Lower leg skin (tissue), 3 donors: Measurements from ENCODE around the gene TADA2B.

Source experiments
- CTCF ChIP-seq, 3 donors: fragments of 450-650 bp; IDR thresholded peaks; one replicate each; pipeline ENCODE4 v1.5.1; 2016; ENCODE audit warnings: antibody characterized with exemption in 3 of 3, mild to moderate bottlenecking in 3 of 3, moderate library complexity in 2 of 3
- POLR2A ChIP-seq, 2 donors: fragments of 450-650 bp; IDR thresholded peaks; one replicate each; pipeline ENCODE4 v1.6.1; 2016 to 2017; ENCODE audit warnings: antibody characterized with exemption in 2 of 2, mild to moderate bottlenecking in 1 of 2, moderate library complexity in 1 of 2

GRCh38 chr4:7083597-7084563 lies 40.7 kb downstream of the TADA2B start:
- TF ChIP-seq CTCF (IDR thresholded peaks at IDR 0.05) (no peak), POLR2A (IDR thresholded peaks at IDR 0.05) (no peak)
